A549 treated with Hydrocortisone at 1 μM for 4 hours (cell line): ENCODE measurements around the gene XRRA1. TPM values are rescaled to one million over a fixed set of nuclear protein-coding genes. Genes with fewer than 3 reads are reported as not detected.

Source experiments
- total RNA-seq: library from RNA; stranded (reverse); fragments of 200-300 nt; extraction: Qiagen RNA extraction; gene quantifications from 5 replicates; pipeline ENCODE4 v1.2.3, GENCODE V29; 2022

Gene XRRA1
- total RNA-seq, result 4.3 to 6.6 TPM (median 4.7 TPM) in 5 replicates

GRCh38 chr11:74948898-74949752 is at the start of gene XRRA1, which contains the start of gene SPCS2:
Gene XRRA1, minus strand, starts transcription at chr11:74949091. Its CDS starts 8,213 bp downstream, at chr11:74940878.
Gene SPCS2, plus strand, starts transcription at chr11:74949266. Its CDS starts 20 bp downstream, at chr11:74949286.

GRCh38 chr11:74988541-74989259 is 39.8 kb upstream of the XRRA1 start, which contains the start of gene NEU3:
Gene NEU3, plus strand, starts transcription at chr11:74988933. Its CDS starts 128 bp downstream, at chr11:74989061.

Other genes with a start within 250 kb of the XRRA1 start
- 2.7 to 5.4 TPM (median 4.6 TPM) in 5 replicates for gene CHRDL2, start 217.7 kb downstream of the XRRA1 start, total RNA-seq
- 3.7 to 6.7 TPM (median 4.7 TPM) in 5 replicates for gene RNF169, start 200.2 kb downstream of the XRRA1 start, total RNA-seq
- gene SPCS2, start 175 bp upstream of the XRRA1 start, total RNA-seq, result 225 to 419 TPM (median 254 TPM) in 5 replicates
- 3.1 to 5.1 TPM (median 3.7 TPM) in 5 replicates for gene NEU3, start 39.8 kb upstream of the XRRA1 start, total RNA-seq
- not detected in 5 replicates for gene OR2AT4, start 147.8 kb upstream of the XRRA1 start, total RNA-seq
- gene SLCO2B1, start 202.0 kb upstream of the XRRA1 start, total RNA-seq, result 3.0 to 5.2 TPM (median 3.6 TPM) in 5 replicates